Thyroid gland (tissue), 4 donors: ENCODE measurements around the gene KCNIP4.

Experiments
- CTCF ChIP-seq, 6 experiments: fragments of 200-600 bp in 3 of 6; fragments of 450-650 bp in 3 of 6; sonication (generic) in 3 of 6; IDR thresholded peaks; one replicate each; pipeline ENCODE4 v1.5.1; 2016 to 2019; ENCODE audit warnings: antibody characterized with exemption in 6 of 6, mild to moderate bottlenecking in 2 of 6, inconsistent platforms in 1 of 6, moderate library complexity in 1 of 6
- POLR2A ChIP-seq, 2 donors: fragments of 450-650 bp; IDR thresholded peaks; one replicate each; pipeline ENCODE4 v1.6.1; 2017; ENCODE audit warnings: antibody characterized with exemption in 2 of 2, mild to moderate bottlenecking in 2 of 2, moderate library complexity in 1 of 2

GRCh38 chr4:20761382-20761781 is 1187.2 kb downstream of the KCNIP4 start:
- TF ChIP-seq CTCF (IDR thresholded peaks at IDR 0.05) (no peak), POLR2A (IDR thresholded peaks at IDR 0.05) (no peak)
